CD8-positive, alpha-beta memory T cell (primary cell): ENCODE data around the gene SPSB3. TPM values are rescaled to one million over a fixed set of nuclear protein-coding genes. Genes with fewer than 3 reads are reported as not detected.

Experiments
- CTCF ChIA-PET: fragments of 350-600 bp; sonication (Branson Sonifier 250); formaldehyde crosslinking; loops from one replicate; lab custom pipeline; 2021; ENCODE audit warnings: antibody characterized with exemption; lab: Charles Lee
- POLR2A ChIA-PET: fragments of 350-600 bp; sonication (Branson Sonifier 250); formaldehyde crosslinking; loops from one replicate; lab custom pipeline; 2021; ENCODE audit warnings: antibody characterized with exemption; lab: Charles Lee
- DNase-seq, 5 donors: peaks; one replicate each; pipeline versions ENCODE4 v3.0.0 to v3.0.0-alpha.2; 2020 to 2022; ENCODE audit warnings: mixed read lengths in 1 of 5
- H3K27ac ChIP-seq: one replicate; pipeline ENCODE4 v1.7.0; 2013; ENCODE audit warnings: low read depth, mild to moderate bottlenecking, low read length, moderate library complexity
- H3K27me3 ChIP-seq: 2 replicates; pipeline ENCODE4 v1.7.0; 2013; ENCODE audit warnings: low read length, mild to moderate bottlenecking; ENCODE audit not compliant: insufficient read depth, poor library complexity, severe bottlenecking
- H3K36me3 ChIP-seq: 2 replicates; pipeline ENCODE4 v1.7.0; 2013; ENCODE audit warnings: mild to moderate bottlenecking, low read length, moderate library complexity; ENCODE audit not compliant: insufficient read depth
- H3K4me1 ChIP-seq: 2 replicates; pipeline ENCODE4 v1.7.0; 2013; ENCODE audit warnings: mild to moderate bottlenecking, low read length, moderate library complexity; ENCODE audit not compliant: insufficient read depth
- H3K4me3 ChIP-seq: 2 replicates; pipeline ENCODE4 v1.7.0; 2013; ENCODE audit warnings: mild to moderate bottlenecking, low read length
- H3K9me3 ChIP-seq: 2 replicates; pipeline ENCODE4 v1.7.0; 2013; ENCODE audit warnings: mild to moderate bottlenecking, low read length
- H3K27ac Mint-ChIP-seq, 8 donors: one replicate each; pipeline ENCODE4 v1.8.0; 2020 to 2021; ENCODE audit warnings: mixed read lengths in 8 of 8, mild to moderate bottlenecking in 6 of 8, inconsistent platforms in 3 of 8, moderate library complexity in 3 of 8
- H3K27me3 Mint-ChIP-seq, 2 donors: one replicate each; pipeline ENCODE4 v1.8.0; 2020 to 2021; ENCODE audit warnings: mixed read lengths in 2 of 2, mild to moderate bottlenecking in 1 of 2, moderate library complexity in 1 of 2
- H3K36me3 Mint-ChIP-seq, 3 donors: one replicate each; pipeline ENCODE4 v1.8.0; 2020 to 2021; ENCODE audit warnings: mixed read lengths in 3 of 3, inconsistent platforms in 1 of 3, mild to moderate bottlenecking in 1 of 3
- H3K4me1 Mint-ChIP-seq, 3 donors: one replicate each; pipeline ENCODE4 v1.8.0; 2020 to 2021; ENCODE audit warnings: mixed read lengths in 3 of 3, inconsistent platforms in 1 of 3, mild to moderate bottlenecking in 1 of 3
- H3K4me3 Mint-ChIP-seq, 7 donors: one replicate each; pipeline ENCODE4 v1.8.0; 2020 to 2021; ENCODE audit warnings: mixed read lengths in 7 of 7, mild to moderate bottlenecking in 6 of 7, moderate library complexity in 4 of 7, inconsistent platforms in 2 of 7
- H3K9me3 Mint-ChIP-seq, 5 donors: one replicate each; pipeline ENCODE4 v1.8.0; 2020 to 2022; ENCODE audit warnings: mixed read lengths in 5 of 5, mild to moderate bottlenecking in 3 of 5, moderate library complexity in 2 of 5, inconsistent platforms in 1 of 5
- polyA plus RNA-seq: library from polyadenylated mRNA; unstranded; fragments of 300-500 nt; fragmentation: Illumina TruSeq; gene quantifications from one replicate; pipeline ENCODE4 v1.2.3, GENCODE V29; 2021
- total RNA-seq, 2 experiments: library from RNA; stranded (reverse); gene quantifications; one replicate each; pipeline ENCODE4 v1.2.3, GENCODE V29; 2021

SPSB3 gene
- total and polyA plus RNA-seq, 3 experiments from 2014 or later, result 30.6 to 63.9 (median 31.5) TPM

DNA sequence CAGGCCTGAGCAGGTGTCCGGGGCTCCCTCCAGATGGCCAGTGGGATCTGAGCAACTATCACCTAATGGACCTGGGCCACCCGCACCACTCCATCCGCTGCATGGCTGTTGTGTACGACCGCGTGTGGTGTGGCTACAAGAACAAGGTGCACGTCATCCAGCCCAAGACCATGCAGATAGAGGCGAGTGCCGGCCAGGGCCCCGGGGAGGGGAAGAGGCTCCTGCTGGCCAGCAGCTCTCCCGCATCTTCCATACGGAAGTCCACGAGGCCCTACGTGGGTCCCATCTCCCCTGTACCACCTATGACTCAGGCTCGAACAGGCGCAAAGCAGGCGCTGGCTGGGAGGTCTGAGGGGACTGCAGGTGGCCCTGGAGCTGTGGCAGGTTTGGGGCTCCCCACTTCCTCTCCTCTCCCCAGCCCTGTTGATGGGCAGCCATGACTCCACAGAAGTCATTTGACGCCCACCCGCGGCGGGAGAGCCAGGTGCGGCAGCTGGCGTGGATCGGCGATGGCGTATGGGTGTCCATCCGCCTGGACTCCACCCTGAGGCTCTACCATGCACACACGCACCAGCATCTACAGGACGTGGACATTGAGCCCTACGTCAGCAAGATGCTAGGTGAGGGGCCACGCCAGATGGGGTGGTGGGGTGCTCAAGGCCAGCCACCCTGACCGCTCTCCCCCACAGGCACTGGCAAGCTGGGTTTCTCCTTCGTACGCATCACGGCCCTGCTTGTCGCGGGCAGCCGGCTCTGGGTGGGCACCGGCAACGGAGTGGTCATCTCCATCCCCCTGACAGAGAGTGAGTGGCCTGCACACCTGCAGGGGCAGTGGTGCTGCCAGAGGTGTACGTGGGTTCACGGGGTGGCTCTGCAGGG lies 15.0 kb downstream of the SPSB3 start:
- H3K4me1 ChIP-seq, result peaks cover 6% of the 10 kb centered on the region
- peak overlapping the region in 1 of 8 donors; percentile 50 for H3K27ac Mint-ChIP-seq
- no peaks in the 10 kb centered on the region for H3K27me3 ChIP-seq
- POLR2A ChIA-PET, result no interaction called here
- H3K4me3 ChIP-seq, result no peak overlapping the region
- peaks cover 7 to 16% (median 10%) of the 10 kb centered on the region in 3 donors for H3K4me1 Mint-ChIP-seq
- CTCF ChIA-PET, result no interaction called here
- no peaks in the 10 kb centered on the region for H3K27me3 Mint-ChIP-seq
- peaks cover 0 to 51% (median 0%) of the 10 kb centered on the region in 3 donors for H3K36me3 Mint-ChIP-seq
- H3K9me3 Mint-ChIP-seq, result no peaks in the 10 kb centered on the region
- H3K4me3 Mint-ChIP-seq, result no peak overlapping the region
- H3K36me3 ChIP-seq, result peaks cover 7% of the 10 kb centered on the region
- H3K27ac ChIP-seq, result no peak overlapping the region
- DNase-seq, result no peak
- no peaks in the 10 kb centered on the region for H3K9me3 ChIP-seq

DNA sequence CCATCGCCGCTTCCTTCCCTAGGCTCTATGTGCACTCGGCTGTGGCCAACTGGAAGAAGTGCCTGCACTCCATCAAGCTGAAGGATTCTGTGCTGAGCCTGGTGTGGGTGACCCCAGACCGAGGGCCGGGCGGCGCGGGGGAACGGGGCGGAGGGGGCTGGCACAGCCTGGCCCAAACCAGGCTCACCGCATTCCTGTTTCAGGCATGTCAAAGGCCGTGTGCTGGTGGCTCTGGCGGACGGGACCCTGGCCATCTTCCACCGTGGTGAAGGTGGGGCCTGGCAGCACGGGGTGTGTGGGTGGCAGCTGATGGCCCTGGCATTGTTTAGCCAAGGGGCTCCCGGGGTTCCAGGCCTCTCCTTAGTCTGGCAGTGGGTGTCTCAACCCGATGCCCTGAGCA lies 15.7 kb downstream of the SPSB3 start:
- no peak for DNase-seq
- Mint-ChIP-seq H3K4me3 (no peak overlapping the region), H3K27me3 (no peaks in the 10 kb centered on the region), H3K9me3 (no peaks in the 10 kb centered on the region), H3K36me3 (peaks cover 0 to 49% (median 0%) of the 10 kb centered on the region in 3 donors), H3K27ac (no peak overlapping the region), H3K4me1 (peaks cover under 1 to 9% (median 3%) of the 10 kb centered on the region in 3 donors)
- Histone ChIP-seq H3K27ac (no peak overlapping the region), H3K4me1 (peaks cover under 1% of the 10 kb centered on the region), H3K36me3 (peaks cover 7% of the 10 kb centered on the region), H3K4me3 (no peak overlapping the region), H3K9me3 (no peaks in the 10 kb centered on the region), H3K27me3 (no peaks in the 10 kb centered on the region)
- ChIA-PET POLR2A (no interaction called here), CTCF (no interaction called here)

DNA sequence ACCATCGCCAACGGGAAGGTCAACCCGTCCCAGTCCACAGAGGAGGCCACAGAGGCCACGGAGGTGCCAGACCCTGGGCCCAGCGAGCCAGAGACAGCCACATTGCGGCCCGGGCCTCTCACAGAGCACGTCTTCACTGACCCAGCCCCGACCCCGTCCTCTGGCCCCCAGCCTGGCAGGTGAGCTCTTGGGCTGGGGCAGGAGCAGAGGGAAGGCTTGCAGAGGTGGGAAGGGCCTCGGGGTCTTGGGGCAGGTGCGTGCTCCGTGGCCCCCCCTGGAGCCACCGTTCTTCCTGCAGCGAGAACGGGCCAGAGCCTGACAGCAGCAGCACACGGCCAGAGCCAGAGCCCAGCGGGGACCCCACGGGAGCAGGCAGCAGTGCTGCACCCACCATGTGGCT lies 16.1 kb downstream of the SPSB3 start:
- Mint-ChIP-seq H3K36me3 (peaks cover 0 to 52% (median 0%) of the 10 kb centered on the region in 3 donors), H3K27ac (peak overlapping the region in 1 of 8 donors; percentile 87), H3K27me3 (no peaks in the 10 kb centered on the region), H3K4me1 (peaks cover 0 to 9% (median 3%) of the 10 kb centered on the region in 3 donors), H3K4me3 (no peak overlapping the region), H3K9me3 (no peaks in the 10 kb centered on the region)
- Histone ChIP-seq H3K9me3 (no peaks in the 10 kb centered on the region), H3K27ac (no peak overlapping the region), H3K4me3 (no peak overlapping the region), H3K4me1 (no peaks in the 10 kb centered on the region), H3K27me3 (no peaks in the 10 kb centered on the region), H3K36me3 (peaks cover 7% of the 10 kb centered on the region)
- DNase-seq, result no peak
- ChIA-PET CTCF (no interaction called here), POLR2A (interaction anchor here (0.6 kb wide), 1 partner anchor 677 kb away, joined by 3 read pairs; no protein-coding TSS in a partner anchor)

DNA sequence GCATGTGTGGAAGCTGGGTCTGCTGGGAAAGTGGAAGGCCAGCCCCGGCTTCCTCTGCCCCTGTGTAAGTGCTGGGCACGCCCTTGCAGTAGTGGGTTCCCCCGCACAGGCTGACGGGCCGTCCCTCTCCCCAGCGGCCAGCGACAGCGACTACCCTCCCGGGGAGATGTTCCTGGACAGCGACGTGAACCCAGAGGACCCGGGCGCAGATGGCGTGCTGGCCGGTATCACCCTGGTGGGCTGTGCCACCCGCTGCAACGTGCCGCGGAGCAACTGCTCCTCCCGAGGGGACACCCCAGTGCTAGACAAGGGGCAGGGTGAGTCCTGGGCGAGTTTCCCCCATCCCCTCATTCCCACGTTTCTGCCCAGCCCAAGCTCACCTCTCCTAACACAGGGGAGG lies 16.5 kb downstream of the SPSB3 start:
- H3K27ac Mint-ChIP-seq, result peak overlapping the region in 1 of 8 donors; percentile 87
- POLR2A ChIA-PET, result interaction anchor here (0.6 kb wide), 1 partner anchor 678 kb away, joined by 3 read pairs; no protein-coding TSS in a partner anchor

DNA sequence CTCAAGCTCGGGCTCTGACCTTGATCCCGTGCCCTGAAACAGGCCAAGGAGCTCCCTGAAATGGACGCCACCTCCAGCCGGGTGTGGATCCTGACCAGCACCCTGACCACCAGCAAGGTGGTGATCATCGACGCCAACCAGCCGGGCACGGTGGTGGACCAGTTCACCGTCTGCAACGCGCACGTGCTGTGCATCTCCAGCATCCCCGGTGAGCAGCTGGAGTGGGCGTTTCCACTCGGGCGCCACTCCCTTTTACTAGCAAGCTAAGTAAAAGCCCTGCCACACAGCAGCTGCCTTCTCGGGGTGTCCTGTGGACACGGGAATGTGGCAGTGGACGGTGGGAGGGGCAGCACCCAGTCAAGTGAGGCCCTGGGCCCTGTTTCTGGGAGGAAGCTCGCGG lies 17.4 kb downstream of the SPSB3 start:
- H3K4me1 Mint-ChIP-seq, result peaks cover 0 to 3% (median 0%) of the 10 kb centered on the region in 3 donors
- peaks cover 0 to 62% (median 0%) of the 10 kb centered on the region in 3 donors for H3K36me3 Mint-ChIP-seq
- H3K27me3 Mint-ChIP-seq, result no peaks in the 10 kb centered on the region
- H3K4me3 Mint-ChIP-seq, result no peak overlapping the region
- no peak overlapping the region for H3K27ac Mint-ChIP-seq
- no peaks in the 10 kb centered on the region for H3K4me1 ChIP-seq
- no peak overlapping the region for H3K27ac ChIP-seq
- no peak overlapping the region for H3K4me3 ChIP-seq
- H3K36me3 ChIP-seq, result peaks cover 7% of the 10 kb centered on the region
- H3K9me3 Mint-ChIP-seq, result no peaks in the 10 kb centered on the region
- CTCF ChIA-PET, result interaction anchor here (1.2 kb wide), 2 partner anchors 18 to 59 kb away, joined by 4 to 5 read pairs; partner anchors contain the start of genes MAPK8IP3, NUBP2 and SPSB3
- no peak for DNase-seq
- POLR2A ChIA-PET, result no interaction called here
- no peaks in the 10 kb centered on the region for H3K27me3 ChIP-seq
- H3K9me3 ChIP-seq, result no peaks in the 10 kb centered on the region

More for the DNA sequence above, 16.5 kb downstream of the SPSB3 start:
- DNase-seq, result no peak
- H3K9me3 ChIP-seq, result no peaks in the 10 kb centered on the region
- no peaks in the 10 kb centered on the region for H3K27me3 ChIP-seq
- H3K4me1 ChIP-seq, result no peaks in the 10 kb centered on the region
- no peak overlapping the region for H3K4me3 ChIP-seq
- H3K36me3 ChIP-seq, result peaks cover 7% of the 10 kb centered on the region
- Mint-ChIP-seq H3K27me3 (no peaks in the 10 kb centered on the region), H3K4me1 (peaks cover 0 to 9% (median 3%) of the 10 kb centered on the region in 3 donors), H3K36me3 (peaks cover 0 to 56% (median 0%) of the 10 kb centered on the region in 3 donors), H3K4me3 (no peak overlapping the region), H3K9me3 (no peaks in the 10 kb centered on the region)
- no peak overlapping the region for H3K27ac ChIP-seq
- CTCF ChIA-PET, result no interaction called here

DNA sequence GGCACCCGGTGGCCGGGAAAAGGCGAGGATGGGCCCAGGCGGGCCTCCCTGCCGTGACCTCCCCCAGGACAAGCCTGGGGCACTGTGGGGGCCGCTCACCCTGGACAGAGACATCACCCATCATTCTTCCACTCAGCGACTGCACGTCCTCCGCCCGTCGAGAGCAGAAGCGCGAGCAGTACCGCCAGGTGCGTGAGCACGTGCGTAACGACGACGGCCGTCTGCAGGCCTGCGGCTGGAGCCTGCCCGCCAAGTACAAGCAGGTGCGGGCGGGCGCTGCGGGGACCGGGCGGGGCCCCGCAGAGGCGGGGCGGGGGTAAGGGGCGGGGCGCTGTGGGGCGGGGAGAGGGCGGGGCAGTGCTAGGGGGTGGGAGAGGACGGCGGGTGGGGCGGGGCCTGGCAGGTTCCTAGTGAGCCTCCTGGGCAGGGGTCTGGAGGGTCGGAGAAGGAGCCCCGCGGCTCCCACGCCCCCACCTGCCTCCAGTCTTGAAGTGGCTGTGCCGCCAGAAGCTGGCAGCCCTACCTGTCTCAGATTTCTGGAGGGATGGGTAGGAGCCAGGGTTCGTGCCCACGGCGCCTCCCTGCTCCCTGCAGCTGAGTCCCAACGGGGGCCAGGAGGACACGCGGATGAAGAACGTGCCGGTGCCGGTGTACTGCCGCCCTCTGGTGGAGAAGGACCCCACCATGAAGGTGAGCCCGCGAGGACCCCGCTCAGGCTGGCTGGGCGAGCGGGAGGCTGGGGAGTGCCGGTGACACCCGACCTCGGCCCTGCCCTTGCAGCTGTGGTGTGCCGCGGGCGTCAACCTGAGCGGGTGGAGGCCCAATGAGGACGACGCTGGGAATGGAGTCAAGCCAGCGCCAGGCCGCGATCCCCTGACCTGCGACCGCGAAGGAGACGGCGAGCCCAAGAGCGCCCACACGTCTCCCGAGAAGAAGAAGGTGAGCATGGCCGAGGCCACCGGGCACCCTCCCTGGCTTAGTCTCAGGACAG lies 18.6 kb downstream of the SPSB3 start:
- Mint-ChIP-seq H3K9me3 (no peaks in the 10 kb centered on the region), H3K27me3 (no peaks in the 10 kb centered on the region), H3K4me1 (no peaks in the 10 kb centered on the region), H3K36me3 (peaks cover 0 to 66% (median 0%) of the 10 kb centered on the region in 3 donors), H3K4me3 (no peak overlapping the region), H3K27ac (no peak overlapping the region)
- H3K27ac ChIP-seq, result no peak overlapping the region
- no peaks in the 10 kb centered on the region for H3K4me1 ChIP-seq
- no peak overlapping the region for H3K4me3 ChIP-seq
- H3K36me3 ChIP-seq, result peaks cover 7% of the 10 kb centered on the region
- ChIA-PET CTCF (interaction anchor here (1.2 kb wide), 2 partner anchors 19 to 58 kb away, joined by 4 to 5 read pairs; partner anchors contain the start of genes MAPK8IP3, NUBP2 and SPSB3), POLR2A (no interaction called here)
- no peaks in the 10 kb centered on the region for H3K27me3 ChIP-seq
- no peaks in the 10 kb centered on the region for H3K9me3 ChIP-seq
- DNase-seq, result no peak

DNA sequence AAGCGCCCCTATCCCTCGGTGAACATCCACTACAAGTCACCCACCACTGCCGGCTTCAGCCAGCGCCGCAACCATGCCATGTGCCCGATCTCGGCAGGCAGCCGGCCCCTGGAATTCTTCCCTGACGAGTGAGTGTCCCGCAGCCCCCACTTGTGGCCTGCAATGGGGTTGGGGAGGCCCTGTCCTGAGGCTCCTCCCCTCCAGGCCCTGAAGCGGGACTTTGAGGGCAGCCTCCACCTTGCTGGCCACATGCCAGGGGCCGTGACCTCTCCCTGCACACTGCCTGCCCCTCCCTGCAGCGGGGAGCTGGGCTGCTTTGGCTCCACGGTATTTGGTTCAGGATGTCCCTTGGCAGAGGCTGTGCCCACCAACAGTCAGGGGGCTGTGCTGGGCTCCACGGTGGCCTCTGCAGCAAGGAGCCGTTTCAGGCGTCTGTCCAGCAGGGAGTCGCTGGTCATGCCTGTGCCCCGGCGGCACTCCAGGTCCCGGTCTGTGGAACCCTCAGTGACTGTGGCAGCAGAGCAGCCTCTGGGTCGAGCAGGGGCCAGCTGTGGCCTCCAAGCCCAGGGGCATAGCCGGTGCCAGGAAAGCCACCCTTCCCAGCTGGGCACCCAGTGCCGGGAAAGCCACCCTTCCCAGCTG lies 19.4 kb downstream of the SPSB3 start:
- Mint-ChIP-seq H3K4me3 (no peak overlapping the region), H3K4me1 (no peaks in the 10 kb centered on the region), H3K27ac (no peak overlapping the region), H3K9me3 (no peaks in the 10 kb centered on the region), H3K27me3 (no peaks in the 10 kb centered on the region), H3K36me3 (peaks cover 0 to 62% (median 0%) of the 10 kb centered on the region in 3 donors)
- POLR2A ChIA-PET, result no interaction called here
- Histone ChIP-seq H3K4me1 (no peaks in the 10 kb centered on the region), H3K27me3 (no peaks in the 10 kb centered on the region), H3K4me3 (no peak overlapping the region), H3K36me3 (peaks cover 7% of the 10 kb centered on the region), H3K9me3 (no peaks in the 10 kb centered on the region), H3K27ac (no peak overlapping the region)
- no peak for DNase-seq
- CTCF ChIA-PET, result no interaction called here
